ENCODE data around the gene CACNA1C. TPM values are rescaled to one million over a fixed set of nuclear protein-coding genes. Genes with fewer than 3 reads are reported as not detected.

The CACNA1C gene
- polyA plus RNA-seq, 1 of the 3 experiments (the other 2 are of a cell fraction) = 1.5 TPM

GRCh38 chr12:2435511-2435910, 382.7 kb downstream of the CACNA1C start:
- Histone ChIP-seq H4K20me1 (ENCODE audit: insufficient read depth) (no peaks in the 10 kb centered on the region), H3K27me3 (ENCODE audit: insufficient read depth) (no peaks in the 10 kb centered on the region), H3K4me1 (ENCODE audit: control insufficient read depth in 1 of 2, insufficient read depth in 2 of 2, low read depth in 1 of 2, low read length in 1 of 2) (no peaks in the 10 kb centered on the region; a peak in 1 of 4 replicates), H3K9me3 (no peaks in the 10 kb centered on the region), H3K4me3 (ENCODE audit: low read depth in 2 of 2, low read length in 1 of 2) (no peak overlapping the region), H3K79me2 (ENCODE audit: insufficient read depth) (no peaks in the 10 kb centered on the region), H3K4me2 (no peak overlapping the region), H3K9me2 (no peaks in the 10 kb centered on the region), H3F3A (replicated peaks; ENCODE audit: insufficient read depth) (no peaks in the 10 kb centered on the region), H2AFZ (ENCODE audit: low read depth) (no peak overlapping the region), H3K9ac (no peak overlapping the region), H3K27ac (ENCODE audit: low read depth in 2 of 2, low read length in 1 of 2) (no peak overlapping the region), H3K36me3 (replicated peaks in 1 of 2; ENCODE audit: control insufficient read depth in 1 of 2, insufficient read depth in 2 of 2, low read length in 1 of 2) (no peaks in the 10 kb centered on the region)
- ChIA-PET CTCF (interaction anchor here (1.0 kb wide), 1 partner anchor 39 kb away, joined by 3 read pairs; no protein-coding TSS in a partner anchor), POLR2A (no interaction called here)
- TF ChIP-seq FOXM1 (IDR thresholded peaks at IDR 0.05; ENCODE audit: low read depth) (no peak), CTCF (IDR thresholded peaks at IDR 0.05) (no peak), JUND (IDR thresholded peaks at IDR 0.05) (no peak), CHD2 (IDR thresholded peaks at IDR 0.05; ENCODE audit: low read length, partially characterized antibody) (no peak), MAX (IDR thresholded peaks at IDR 0.05; ENCODE audit: low read depth) (no peak), SIN3A (IDR thresholded peaks at IDR 0.05; ENCODE audit: borderline replicate concordance, low read depth, low read length) (no peak), SMC3 (IDR thresholded peaks at IDR 0.05; ENCODE audit: low read depth, low read length) (no peak), POLR2AphosphoS5 (IDR thresholded peaks at IDR 0.05; ENCODE audit: low read depth, low read length) (no peak), TAF1 (IDR thresholded peaks at IDR 0.05; ENCODE audit: borderline replicate concordance, low read depth, low read length) (no peak), EP300 (IDR thresholded peaks at IDR 0.05; ENCODE audit: borderline replicate concordance in 1 of 2, low read depth in 1 of 2, low read length in 1 of 2) (no peak), TEAD4 (IDR thresholded peaks at IDR 0.05; ENCODE audit: borderline replicate concordance, insufficient read depth) (no peak), NFIC (IDR thresholded peaks at IDR 0.05; ENCODE audit: borderline replicate concordance) (no peak), GATA2 (CRISPR knock-in tag; IDR thresholded peaks at IDR 0.05) (no peak), NRF1 (IDR thresholded peaks at IDR 0.05; ENCODE audit: low read depth, low read length) (no peak), MXI1 (IDR thresholded peaks at IDR 0.05; ENCODE audit: low read depth, low read length) (no peak)
- TF ChIP-seq, protein P1, sequence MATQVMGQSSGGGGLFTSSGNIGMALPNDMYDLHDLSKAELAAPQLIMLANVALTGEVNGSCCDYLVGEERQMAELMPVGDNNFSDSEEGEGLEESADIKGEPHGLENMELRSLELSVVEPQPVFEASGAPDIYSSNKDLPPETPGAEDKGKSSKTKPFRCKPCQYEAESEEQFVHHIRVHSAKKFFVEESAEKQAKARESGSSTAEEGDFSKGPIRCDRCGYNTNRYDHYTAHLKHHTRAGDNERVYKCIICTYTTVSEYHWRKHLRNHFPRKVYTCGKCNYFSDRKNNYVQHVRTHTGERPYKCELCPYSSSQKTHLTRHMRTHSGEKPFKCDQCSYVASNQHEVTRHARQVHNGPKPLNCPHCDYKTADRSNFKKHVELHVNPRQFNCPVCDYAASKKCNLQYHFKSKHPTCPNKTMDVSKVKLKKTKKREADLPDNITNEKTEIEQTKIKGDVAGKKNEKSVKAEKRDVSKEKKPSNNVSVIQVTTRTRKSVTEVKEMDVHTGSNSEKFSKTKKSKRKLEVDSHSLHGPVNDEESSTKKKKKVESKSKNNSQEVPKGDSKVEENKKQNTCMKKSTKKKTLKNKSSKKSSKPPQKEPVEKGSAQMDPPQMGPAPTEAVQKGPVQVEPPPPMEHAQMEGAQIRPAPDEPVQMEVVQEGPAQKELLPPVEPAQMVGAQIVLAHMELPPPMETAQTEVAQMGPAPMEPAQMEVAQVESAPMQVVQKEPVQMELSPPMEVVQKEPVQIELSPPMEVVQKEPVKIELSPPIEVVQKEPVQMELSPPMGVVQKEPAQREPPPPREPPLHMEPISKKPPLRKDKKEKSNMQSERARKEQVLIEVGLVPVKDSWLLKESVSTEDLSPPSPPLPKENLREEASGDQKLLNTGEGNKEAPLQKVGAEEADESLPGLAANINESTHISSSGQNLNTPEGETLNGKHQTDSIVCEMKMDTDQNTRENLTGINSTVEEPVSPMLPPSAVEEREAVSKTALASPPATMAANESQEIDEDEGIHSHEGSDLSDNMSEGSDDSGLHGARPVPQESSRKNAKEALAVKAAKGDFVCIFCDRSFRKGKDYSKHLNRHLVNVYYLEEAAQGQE (IDR thresholded peaks at IDR 0.05; ENCODE audit: low read depth, low read length) = no peak
- TF ChIP-seq, protein P2, sequence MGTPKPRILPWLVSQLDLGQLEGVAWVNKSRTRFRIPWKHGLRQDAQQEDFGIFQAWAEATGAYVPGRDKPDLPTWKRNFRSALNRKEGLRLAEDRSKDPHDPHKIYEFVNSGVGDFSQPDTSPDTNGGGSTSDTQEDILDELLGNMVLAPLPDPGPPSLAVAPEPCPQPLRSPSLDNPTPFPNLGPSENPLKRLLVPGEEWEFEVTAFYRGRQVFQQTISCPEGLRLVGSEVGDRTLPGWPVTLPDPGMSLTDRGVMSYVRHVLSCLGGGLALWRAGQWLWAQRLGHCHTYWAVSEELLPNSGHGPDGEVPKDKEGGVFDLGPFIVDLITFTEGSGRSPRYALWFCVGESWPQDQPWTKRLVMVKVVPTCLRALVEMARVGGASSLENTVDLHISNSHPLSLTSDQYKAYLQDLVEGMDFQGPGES (IDR thresholded peaks at IDR 0.05; ENCODE audit: low read depth, low read length) = no peak
- no peak for DNase-seq
- WGBS (ENCODE audit: low lambda C conversion rate) = 59% methylated on average over 11 of the region's 11 CpGs
